Endothelial cell of umbilical vein (primary cell): ENCODE measurements around the gene MSMB. TPM values are rescaled to one million over a fixed set of nuclear protein-coding genes. Genes with fewer than 3 reads are reported as not detected.
"Not testable (repeated sequence)": the region's sequence is repeated elsewhere in the genome, so short reads cannot be mapped to it uniquely, and the experiment has no call there.

Source experiments
- BruUV-seq: library from RNA; stranded (reverse); fragments of 400-500 nt; replicated peaks from 2 replicates; lab custom pipeline; 2021; lab: Mats Ljungman, UMichigan
- CTCF ChIA-PET: fragments of 300-600, 350-600 bp; sonication (Branson Sonifier 250); formaldehyde crosslinking; loops from one replicate; lab custom pipeline; 2021; ENCODE audit warnings: antibody characterized with exemption, inconsistent platforms; lab: Charles Lee
- POLR2A ChIA-PET: fragments of 300-600, 350-600 bp; sonication (Branson Sonifier 250); formaldehyde crosslinking; loops from one replicate; lab custom pipeline; 2021; ENCODE audit warnings: antibody characterized with exemption, inconsistent platforms; lab: Charles Lee
- DNase-seq: peaks from one replicate; pipeline ENCODE4 v3.0.0-alpha.2; 2011; ENCODE audit warnings: low read depth, low spot score
- FAIRE-seq: peaks from 2 replicates; lab custom pipeline; 2011; peaks lifted over from hg19 to GRCh38; lab: Jason Lieb, UNC
- H2AFZ ChIP-seq: 2 replicates; pipeline ENCODE4 v1.6.0; 2012; ENCODE audit warnings: low read depth, low read length, control low read depth, inconsistent platforms
- H3K27ac ChIP-seq: 2 replicates; pipeline ENCODE4 v1.5.1; 2011; ENCODE audit warnings: low read depth, mild to moderate bottlenecking, control low read depth, low read length, moderate library complexity; ENCODE audit not compliant: insufficient read depth
- H3K27me3 ChIP-seq, 2 experiments: 2 replicates each; pipeline versions ENCODE4 v1.6.0 to v1.6.1; 2011; ENCODE audit warnings: low read length in 2 of 2, mixed read lengths in 1 of 2; ENCODE audit not compliant: control insufficient read depth in 2 of 2, insufficient read depth in 2 of 2
- H3K36me3 ChIP-seq, 2 experiments: 2 replicates in 1 of 2; 3 replicates in 1 of 2; pipeline ENCODE4 v1.5.1; 2011; ENCODE audit warnings: low read length in 2 of 2, mild to moderate bottlenecking in 1 of 2, moderate library complexity in 1 of 2; ENCODE audit not compliant: control insufficient read depth in 2 of 2, insufficient read depth in 2 of 2; ENCODE audit errors: extremely low read depth in 1 of 2
- H3K4me1 ChIP-seq: 3 replicates; pipeline ENCODE4 v1.5.1; 2011; ENCODE audit warnings: mild to moderate bottlenecking, low read length; ENCODE audit not compliant: control insufficient read depth, insufficient read depth; ENCODE audit errors: extremely low read depth
- H3K4me2 ChIP-seq: 2 replicates; pipeline ENCODE4 v1.6.1; 2011; ENCODE audit warnings: low read length, control low read depth, mixed read lengths; ENCODE audit not compliant: insufficient read depth
- H3K4me3 ChIP-seq, 3 experiments: fragments of 200-600 bp in 1 of 3; sonication (generic), shearing (Covaris generic) in 1 of 3; replicated peaks in 1 of 3; 2 replicates each; pipeline ENCODE4 v1.5.1; 2011 to 2016; ENCODE audit warnings: control low read depth in 3 of 3, low read length in 3 of 3, mild to moderate bottlenecking in 2 of 3, inconsistent platforms in 1 of 3, low read depth in 1 of 3, moderate library complexity in 1 of 3; ENCODE audit not compliant: insufficient read depth in 1 of 3
- H3K79me2 ChIP-seq: 2 replicates; pipeline ENCODE4 v1.6.0; 2012; ENCODE audit warnings: low read length, inconsistent platforms; ENCODE audit not compliant: control insufficient read depth, insufficient read depth
- H3K9ac ChIP-seq: replicated peaks from 2 replicates; pipeline ENCODE3; 2011; ENCODE audit warnings: low read length, control low read depth; ENCODE audit not compliant: insufficient read depth; ENCODE audit errors: extremely low read depth
- H3K9me1 ChIP-seq: replicated peaks from 3 replicates; pipeline ENCODE4 v1.6.0; 2011; ENCODE audit warnings: mild to moderate bottlenecking, low read length; ENCODE audit not compliant: control insufficient read depth, insufficient read depth; ENCODE audit errors: extremely low read depth
- H3K9me3 ChIP-seq: replicated peaks from 2 replicates; pipeline ENCODE4 v1.5.1; 2012; ENCODE audit warnings: low read length, inconsistent platforms; ENCODE audit not compliant: control insufficient read depth, insufficient read depth
- H4K20me1 ChIP-seq: replicated peaks from 2 replicates; pipeline ENCODE3; 2011; ENCODE audit warnings: mild to moderate bottlenecking, low read length; ENCODE audit not compliant: control insufficient read depth, insufficient read depth; ENCODE audit errors: extremely low read depth
- EZH2 ChIP-seq: IDR thresholded peaks from 2 replicates; pipeline ENCODE4 v1.6.1; 2012; ENCODE audit warnings: borderline replicate concordance, low read depth, mild to moderate bottlenecking, moderate library complexity, low read length, inconsistent platforms; ENCODE audit not compliant: severe bottlenecking
- FOS ChIP-seq: IDR thresholded peaks from 2 replicates; pipeline ENCODE4 v1.6.1; 2011; ENCODE audit warnings: mild to moderate bottlenecking, low read length, moderate library complexity, borderline replicate concordance; ENCODE audit not compliant: insufficient read depth
- GATA2 ChIP-seq: IDR thresholded peaks from 2 replicates; pipeline ENCODE4 v1.7.0; 2011; ENCODE audit warnings: low read depth, mild to moderate bottlenecking, moderate library complexity, mixed read lengths, low read length; ENCODE audit not compliant: insufficient read length, insufficient read depth
- JUN ChIP-seq: IDR thresholded peaks from 2 replicates; pipeline ENCODE4 v1.6.1; 2011; ENCODE audit warnings: borderline replicate concordance, low read depth; ENCODE audit not compliant: insufficient read length, insufficient read depth
- MYC ChIP-seq: IDR thresholded peaks from one replicate; pipeline ENCODE4 v1.6.1; 2011; ENCODE audit warnings: mild to moderate bottlenecking, low read depth, low read length
- POLR2A ChIP-seq: IDR thresholded peaks from 2 replicates; pipeline ENCODE4 v1.6.1; 2012; ENCODE audit warnings: low read depth, mild to moderate bottlenecking, control low read depth, low read length
- POLR2AphosphoS5 ChIP-seq: IDR thresholded peaks from 2 replicates; pipeline ENCODE4 v1.6.1; 2012; ENCODE audit warnings: low read depth, mild to moderate bottlenecking, control low read depth, low read length, moderate library complexity; ENCODE audit not compliant: insufficient read depth
- dilution Hi-C: fragments of 300-500 bp; cut with MboI; formaldehyde crosslinking; loops from one replicate; pipeline ENCODE4 v1.15.0; 2019; ENCODE audit warnings: low sequenced_read_pairs; ENCODE audit not compliant: extremely low pct_ligation_motif_present
- intact Hi-C: fragments of 100-400 bp; cut with micrococcal nuclease; formaldehyde crosslinking; loops from one replicate; pipeline ENCODE4 v1.10.0; 2022
- polyA plus RNA-seq, 4 experiments: library from polyadenylated mRNA; depleted of rRNA in 3 of 4; stranded (reverse) in 3 of 4; unstranded in 1 of 4; fragments of >200 nt; gene quantifications; 2 replicates each; pipeline versions ENCODE4 v1.2.1 to v1.2.3, GENCODE V29; 2011 to 2012; ENCODE audit warnings: missing spikeins in 1 of 4
- total RNA-seq: library from RNA; stranded (reverse); gene quantifications from 2 replicates; pipeline ENCODE4 v1.2.3, GENCODE V29; 2021
- TF ChIP-seq, protein P1 (sequence below): IDR thresholded peaks from 2 replicates; pipeline ENCODE4 v1.6.1; 2011; ENCODE audit not compliant: insufficient read depth, insufficient read length
- TF ChIP-seq, protein P2 (sequence below), 2 donors: IDR thresholded peaks; 1 replicate in 1 of 2; 2 replicates in 1 of 2; pipeline ENCODE4 v1.5.1; 2011; ENCODE audit warnings: low read length in 2 of 2, mild to moderate bottlenecking in 2 of 2, moderate library complexity in 2 of 2, control low read depth in 1 of 2, inconsistent platforms in 1 of 2, low read depth in 1 of 2; ENCODE audit not compliant: insufficient read depth in 1 of 2; ENCODE audit errors: extremely low read depth in 1 of 2

MSMB gene
- total and polyA plus RNA-seq, 2 donors (not counting 3 experiments of a cell fraction or from before 2014, with no cell fraction given): not detected

DNA sequence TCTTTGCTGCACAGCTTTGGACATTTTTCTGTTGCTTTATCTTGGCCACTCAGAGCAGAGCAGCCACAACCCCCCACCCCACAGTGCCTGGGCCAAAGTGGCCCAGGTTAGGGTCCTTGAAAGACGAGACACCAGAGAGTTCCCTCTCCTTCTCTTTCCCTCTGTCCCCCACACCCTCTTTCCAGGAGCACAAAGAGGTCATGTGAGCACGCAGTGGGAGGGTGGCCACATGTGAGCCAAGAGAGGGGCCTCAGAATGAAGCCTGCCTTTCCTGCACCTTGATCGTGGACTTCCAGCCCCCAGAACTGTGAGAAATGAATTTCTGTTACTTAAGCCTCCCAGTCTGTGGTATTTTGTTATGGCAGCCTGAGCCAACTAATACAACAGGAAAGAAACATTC is 14.6 kb upstream of the MSMB start:
- no TSS peak for BruUV-seq
- Histone ChIP-seq H3K9me1 (no peaks in the 10 kb centered on the region), H3K36me3 (no peaks in the 10 kb centered on the region), H3K4me2 (no peak overlapping the region), H3K27ac (no peak overlapping the region), H4K20me1 (no peaks in the 10 kb centered on the region), H3K79me2 (no peaks in the 10 kb centered on the region), H2AFZ (no peak overlapping the region), H3K27me3 (no peaks in the 10 kb centered on the region), H3K4me1 (no peaks in the 10 kb centered on the region), H3K9me3 (no peaks in the 10 kb centered on the region), H3K9ac (no peak overlapping the region), H3K4me3 (no peak overlapping the region)
- TF ChIP-seq FOS: no peak
- TF ChIP-seq, protein P1, sequence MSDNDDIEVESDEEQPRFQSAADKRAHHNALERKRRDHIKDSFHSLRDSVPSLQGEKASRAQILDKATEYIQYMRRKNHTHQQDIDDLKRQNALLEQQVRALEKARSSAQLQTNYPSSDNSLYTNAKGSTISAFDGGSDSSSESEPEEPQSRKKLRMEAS: no peak
- TF ChIP-seq EZH2: no peak
- TF ChIP-seq POLR2AphosphoS5: no peak
- TF ChIP-seq GATA2: no peak
- TF ChIP-seq, protein P2, sequence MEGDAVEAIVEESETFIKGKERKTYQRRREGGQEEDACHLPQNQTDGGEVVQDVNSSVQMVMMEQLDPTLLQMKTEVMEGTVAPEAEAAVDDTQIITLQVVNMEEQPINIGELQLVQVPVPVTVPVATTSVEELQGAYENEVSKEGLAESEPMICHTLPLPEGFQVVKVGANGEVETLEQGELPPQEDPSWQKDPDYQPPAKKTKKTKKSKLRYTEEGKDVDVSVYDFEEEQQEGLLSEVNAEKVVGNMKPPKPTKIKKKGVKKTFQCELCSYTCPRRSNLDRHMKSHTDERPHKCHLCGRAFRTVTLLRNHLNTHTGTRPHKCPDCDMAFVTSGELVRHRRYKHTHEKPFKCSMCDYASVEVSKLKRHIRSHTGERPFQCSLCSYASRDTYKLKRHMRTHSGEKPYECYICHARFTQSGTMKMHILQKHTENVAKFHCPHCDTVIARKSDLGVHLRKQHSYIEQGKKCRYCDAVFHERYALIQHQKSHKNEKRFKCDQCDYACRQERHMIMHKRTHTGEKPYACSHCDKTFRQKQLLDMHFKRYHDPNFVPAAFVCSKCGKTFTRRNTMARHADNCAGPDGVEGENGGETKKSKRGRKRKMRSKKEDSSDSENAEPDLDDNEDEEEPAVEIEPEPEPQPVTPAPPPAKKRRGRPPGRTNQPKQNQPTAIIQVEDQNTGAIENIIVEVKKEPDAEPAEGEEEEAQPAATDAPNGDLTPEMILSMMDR (IDR thresholded peaks at IDR 0.05; ENCODE audit: extremely low read depth in 1 of 2, insufficient read depth in 1 of 2, low read depth in 1 of 2, low read length in 2 of 2): no peak
- no peak for TF ChIP-seq JUN
- TF ChIP-seq POLR2A: no peak
- no peak for TF ChIP-seq MYC
- no peak for DNase-seq
- POLR2A ChIA-PET: no interaction called here
- FAIRE-seq: no peak
- intact Hi-C loops: no loop called here
- dilution Hi-C loops: no loop called here
- CTCF ChIA-PET: no interaction called here

DNA sequence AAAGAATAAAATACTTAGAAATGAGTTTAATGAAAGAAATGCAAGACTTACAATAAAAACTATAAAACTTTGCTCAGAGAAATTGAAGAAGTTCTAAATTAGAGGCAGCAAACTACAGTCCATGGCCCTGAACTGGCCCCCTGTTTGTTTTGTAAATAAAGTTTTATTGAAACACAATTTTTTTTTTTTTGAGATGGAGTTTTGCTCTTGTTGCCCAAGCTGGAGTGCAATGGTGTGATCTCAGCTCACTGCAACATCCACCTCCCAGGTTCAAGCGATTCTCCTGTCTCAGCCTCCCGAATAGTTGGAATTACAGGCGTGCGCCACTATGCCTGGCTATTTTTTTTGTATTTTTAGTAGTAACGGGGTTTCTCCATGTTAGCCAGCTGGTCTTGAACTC is 11.9 kb upstream of the MSMB start:
- H3K36me3 ChIP-seq, intact Hi-C loops, H3K9ac ChIP-seq, BruUV-seq, H4K20me1 ChIP-seq, H3K4me1 ChIP-seq, FAIRE-seq, H3K4me3 ChIP-seq, POLR2A ChIA-PET, H3K79me2 ChIP-seq, H3K27ac ChIP-seq, CTCF ChIA-PET, H3K27me3 ChIP-seq, DNase-seq, H3K9me3 ChIP-seq, H3K9me1 ChIP-seq, dilution Hi-C loops, H2AFZ ChIP-seq, H3K4me2 ChIP-seq: not testable (repeated sequence)
